K562 (cell line): ENCODE results near the gene PIN4. TPM values are rescaled to one million over a fixed set of nuclear protein-coding genes. Genes with fewer than 3 reads are reported as not detected.

ENCODE experiments used
- ATAC-seq: fragments of 200-7000 bp; cut with Tn5 transposase; 3 replicates; pipeline ENCODE4 v1.9.1; 2020; ENCODE audit warnings: moderate library complexity
- BruUV-seq: library from RNA; stranded (reverse); fragments of 400-500 nt; replicated peaks from 2 replicates; lab custom pipeline; 2021; lab: Mats Ljungman, UMichigan
- CTCF ChIA-PET: fragments of 300-600 bp; formaldehyde crosslinking; extraction: SDS; loops from one replicate; lab custom pipeline; 2021; ENCODE audit warnings: low intra/inter-chr PET ratio; lab: Yijun Ruan, JAX
- POLR2A ChIA-PET: fragments of 300-600, 350-650 bp; sonication (Branson Sonifier 250); formaldehyde crosslinking; extraction: SDS; loops from one replicate; lab custom pipeline; 2021; ENCODE audit warnings: antibody characterized with exemption, inconsistent platforms; lab: Yijun Ruan, JAX
- DNase-seq, 4 experiments: peaks; one replicate each; pipeline versions ENCODE4 v3.0.0 to v3.0.0-alpha.2; 2011 to 2018; ENCODE audit warnings: low spot score in 3 of 4, mixed read lengths in 3 of 4; ENCODE audit errors: extremely low read depth in 1 of 4
- FAIRE-seq: peaks from 2 replicates; lab custom pipeline; 2011; peaks lifted over from hg19 to GRCh38; lab: Jason Lieb, UNC
- H2AFZ ChIP-seq: 2 replicates; pipeline ENCODE4 v1.6.0; 2011; ENCODE audit warnings: low read depth, low read length, control low read depth, inconsistent platforms
- H3K27ac ChIP-seq: fragments of 200-600 bp; 3 replicates; pipeline ENCODE4 v1.8.0; 2011; ENCODE audit warnings: low read depth, mild to moderate bottlenecking, control low read depth, inconsistent platforms, low read length, moderate library complexity, mixed read lengths; ENCODE audit errors: extremely low read depth
- H3K27me3 ChIP-seq, 2 experiments: fragments of 300-600 bp in 1 of 2; 2 replicates in 1 of 2; 3 replicates in 1 of 2; pipeline versions ENCODE4 v1.6.0 to v1.8.0; 2011; ENCODE audit warnings: inconsistent platforms in 2 of 2, low read length in 2 of 2, mild to moderate bottlenecking in 1 of 2, mixed read lengths in 1 of 2, moderate library complexity in 1 of 2; ENCODE audit not compliant: control insufficient read depth in 2 of 2, insufficient read depth in 2 of 2
- H3K36me3 ChIP-seq: fragments of 300-600 bp; 3 replicates; pipeline ENCODE4 v1.8.0; 2011; ENCODE audit warnings: mild to moderate bottlenecking, low read length, inconsistent platforms; ENCODE audit not compliant: control insufficient read depth, insufficient read depth
- H3K4me1 ChIP-seq, 2 experiments: fragments of 200-600 bp in 1 of 2; replicated peaks in 1 of 2; 2 replicates in 1 of 2; 3 replicates in 1 of 2; pipeline versions ENCODE4 v1.5.1 to v1.8.0; 2011; ENCODE audit warnings: inconsistent platforms in 2 of 2, low read length in 2 of 2, mild to moderate bottlenecking in 1 of 2, mixed read lengths in 1 of 2, moderate library complexity in 1 of 2; ENCODE audit not compliant: control insufficient read depth in 2 of 2, insufficient read depth in 2 of 2
- H3K4me2 ChIP-seq: 2 replicates; pipeline ENCODE4 v1.6.1; 2011; ENCODE audit warnings: low read length, control low read depth, inconsistent platforms, mixed read lengths; ENCODE audit not compliant: insufficient read depth
- H3K4me3 ChIP-seq: fragments of 200-600 bp; sonication (generic), shearing (Covaris generic); 2 replicates; pipeline ENCODE4 v1.5.1; 2016; ENCODE audit warnings: control low read depth, inconsistent platforms
- H3K79me2 ChIP-seq: fragments of 200-600 bp; 3 replicates; pipeline ENCODE4 v1.8.0; 2011; ENCODE audit warnings: low read length, inconsistent platforms; ENCODE audit not compliant: control insufficient read depth, insufficient read depth
- H3K9ac ChIP-seq, 2 experiments: 2 replicates each; pipeline versions ENCODE4 v1.6.0 to v1.6.1; 2011; ENCODE audit warnings: low read depth in 2 of 2, low read length in 2 of 2, control low read depth in 1 of 2, inconsistent platforms in 1 of 2, mild to moderate bottlenecking in 1 of 2, mixed read lengths in 1 of 2; ENCODE audit not compliant: insufficient read depth in 1 of 2
- H3K9me1 ChIP-seq: one replicate; pipeline ENCODE4 v1.6.0; 2011; ENCODE audit warnings: inconsistent platforms, mild to moderate bottlenecking, low read length, moderate library complexity; ENCODE audit not compliant: control insufficient read depth, insufficient read depth
- H3K9me3 ChIP-seq: replicated peaks from 2 replicates; pipeline ENCODE4 v1.5.1; 2011; ENCODE audit warnings: low read depth, low read length, inconsistent platforms; ENCODE audit not compliant: control insufficient read depth, insufficient read depth
- H4K20me1 ChIP-seq: replicated peaks from 2 replicates; pipeline ENCODE4 v1.6.1; 2011; ENCODE audit warnings: low read length, inconsistent platforms, mixed read lengths; ENCODE audit not compliant: control insufficient read depth, insufficient read depth
- ATF2 ChIP-seq: sonication (generic); formaldehyde crosslinking; IDR thresholded peaks from 2 replicates; pipeline ENCODE4 v1.8.1; 2022; ENCODE audit warnings: missing genetic modification reagents
- BCOR ChIP-seq: fragments of 450-650 bp; IDR thresholded peaks from 2 replicates; pipeline ENCODE4 v1.6.1; 2016
- ESRRA ChIP-seq: fragments of 450-650 bp; IDR thresholded peaks from 2 replicates; pipeline ENCODE4 v1.6.1; 2014; ENCODE audit warnings: low read depth, mild to moderate bottlenecking, moderate library complexity, borderline replicate concordance
- FOXA1 ChIP-seq: fragments of 450-650 bp; IDR thresholded peaks from 2 replicates; pipeline ENCODE4 v1.6.1; 2016; ENCODE audit warnings: mild to moderate bottlenecking, borderline replicate concordance
- FOXO4 ChIP-seq: fragments of 450-650 bp; formaldehyde crosslinking; IDR thresholded peaks from 2 replicates; pipeline ENCODE4 v1.4.0; 2020; ENCODE audit warnings: mild to moderate bottlenecking, moderate library complexity
- HDAC2 ChIP-seq: fragments of 450-650 bp; IDR thresholded peaks from 2 replicates; pipeline ENCODE4 v1.6.1; 2016; ENCODE audit warnings: mild to moderate bottlenecking
- HSF4 ChIP-seq: fragments of 250-450 bp; sonication (Bioruptor Pico); IDR thresholded peaks from 2 replicates; pipeline ENCODE4 v2.1.2; 2022; ENCODE audit warnings: mild to moderate bottlenecking, moderate library complexity, borderline replicate concordance
- KAT8 ChIP-seq: fragments of 450-650 bp; IDR thresholded peaks from 2 replicates; pipeline ENCODE4 v1.6.1; 2016; ENCODE audit warnings: low read depth, mild to moderate bottlenecking
- KDM2B ChIP-seq: fragments of 250-450 bp; sonication (Bioruptor Pico); IDR thresholded peaks from 2 replicates; pipeline ENCODE4 v1.8.0; 2021; ENCODE audit warnings: mild to moderate bottlenecking, moderate library complexity
- NBN ChIP-seq: fragments of 450-650 bp; IDR thresholded peaks from 2 replicates; pipeline ENCODE4 v1.6.1; 2016; ENCODE audit warnings: low read depth, mild to moderate bottlenecking
- NR2C1 ChIP-seq, 2 experiments: fragments of 450-650 bp; IDR thresholded peaks; 2 replicates each; pipeline ENCODE4 v1.6.1; 2017; ENCODE audit warnings: mild to moderate bottlenecking in 2 of 2, antibody characterized with exemption in 1 of 2, inconsistent platforms in 1 of 2, missing compliant biosample characterization in 1 of 2, missing genetic modification characterization in 1 of 2
- POLR2AphosphoS5 ChIP-seq: IDR thresholded peaks from 2 replicates; pipeline ENCODE4 v1.6.1; 2011; ENCODE audit warnings: mild to moderate bottlenecking, low read depth, low read length, moderate library complexity; ENCODE audit not compliant: control insufficient read depth, insufficient read depth
- RBM25 ChIP-seq: fragments of 200-400 bp; formaldehyde crosslinking; IDR thresholded peaks from 2 replicates; pipeline ENCODE4 v1.6.1; 2018; ENCODE audit warnings: low read length, low read depth, moderate library complexity; ENCODE audit not compliant: severe bottlenecking
- RCOR1 ChIP-seq, 2 experiments: IDR thresholded peaks; 2 replicates each; pipeline ENCODE4 v1.6.1; 2012; ENCODE audit warnings: low read depth in 2 of 2, low read length in 2 of 2, borderline replicate concordance in 1 of 2, improper control_type of control experiment in 1 of 2
- SETDB1 ChIP-seq: IDR thresholded peaks from one replicate; pipeline ENCODE4 v1.6.1; 2012; ENCODE audit warnings: low read length, control low read depth, inconsistent platforms
- ZBTB43 ChIP-seq: sonication (generic); formaldehyde crosslinking; IDR thresholded peaks from 2 replicates; pipeline ENCODE4 v1.8.0; 2023; ENCODE audit warnings: mild to moderate bottlenecking, missing genetic modification reagents
- ZNF165 ChIP-seq: fragments of 250-450 bp; sonication (Bioruptor Pico); IDR thresholded peaks from 2 replicates; pipeline ENCODE4 v1.4.0; 2020; ENCODE audit warnings: borderline replicate concordance
- ZNF740 ChIP-seq, 3 experiments: fragments of 200-800 bp in 1 of 3; sonication (Bioruptor generic) in 1 of 3; sonication (generic) in 1 of 3; formaldehyde crosslinking in 1 of 3; IDR thresholded peaks; 2 replicates each; pipeline versions ENCODE4 v1.6.1 to v1.8.0; 2016 to 2022; ENCODE audit warnings: mild to moderate bottlenecking in 2 of 3, missing compliant biosample characterization in 2 of 3, missing genetic modification characterization in 2 of 3, missing genetic modification reagents in 1 of 3
- WGBS: fragments of 100-300 bp; shearing (Covaris generic); methylation state at CpG from one replicate; pipeline ENCODE4 v1.1.6; 2016; ENCODE audit warnings: low coverage, mixed read lengths; ENCODE audit not compliant: insufficient coverage; ENCODE audit errors: missing lambda C conversion rate; 5-methylcytosine and 5-hydroxymethylcytosine counted together
- in situ Hi-C: fragments of 300-500 bp; cut with MboI; formaldehyde crosslinking; loops from 4 replicates; pipeline ENCODE4 v1.15.0; 2018; ENCODE audit warnings: inconsistent platforms, mixed read lengths
- intact Hi-C: fragments of 100-400 bp; cut with micrococcal nuclease; formaldehyde crosslinking; loops from 2 replicates; pipeline ENCODE4 v1.14.2; 2022
- polyA plus RNA-seq, 8 experiments: library from polyadenylated mRNA; depleted of rRNA in 4 of 8; stranded (reverse) in 5 of 8; unstranded in 3 of 8; fragments of >200 nt; fragmentation: Nextera tagmentation in 2 of 8; fragmentation: Illumina TruSeq in 1 of 8; extraction: Ambion mirVana in 2 of 8; extraction: Trizol in 1 of 8; gene quantifications; 2 replicates each; pipeline versions ENCODE4 v1.2.1 to v1.2.3, GENCODE V29; 2011 to 2014; ENCODE audit warnings: inconsistent platforms in 1 of 8, missing spikeins in 1 of 8
- total RNA-seq, 7 experiments: library from RNA; depleted of rRNA in 6 of 7; stranded (reverse); fragments of >200 nt in 6 of 7; fragmentation: Illumina TruSeq in 2 of 7; extraction: Trizol in 2 of 7; gene quantifications; 2 replicates each; pipeline versions ENCODE4 v1.2.1 to v1.2.3, GENCODE V29; 2011 to 2021; ENCODE audit warnings: low replicate concordance in 1 of 7

The PIN4 gene
- total and polyA plus RNA-seq, 9 of the 15 experiments (the other 6 are each of a cell fraction or from before 2014, with no cell fraction given), result 10.0 to 132 (median 45.6) TPM

GRCh38 chrX:72180539-72180938, 1.0 kb upstream of the PIN4 start:
- Histone ChIP-seq H2AFZ (peak overlapping the region; percentile 90), H3K27me3 (no peaks in the 10 kb centered on the region), H3K9me1 (no peaks in the 10 kb centered on the region), H3K4me1 (peaks cover 0 to 7% of the 10 kb centered on the region in 2 experiments; a peak in 3 of 5 replicates), H3K79me2 (peaks cover 17% of the 10 kb centered on the region), H3K9me3 (no peaks in the 10 kb centered on the region), H3K9ac (peak overlapping the region in 1 of 2 experiments; percentile 88; a peak in 2 of 4 replicates), H3K4me3 (peak overlapping the region; percentile 83; the same call in 1 of the 2 replicates), H4K20me1 (no peaks in the 10 kb centered on the region), H3K36me3 (no peaks in the 10 kb centered on the region; the same call in 2 of the 3 replicates), H3K27ac (peak overlapping the region; percentile 84), H3K4me2 (peak overlapping the region; percentile 96)
- ChIA-PET POLR2A (interaction anchor here (1.1 to 1.2 kb wide), 2 partner anchors 15 to 28 kb away, joined by 3 to 7 read pairs; no protein-coding TSS in a partner anchor), CTCF (no interaction called here)
- BruUV-seq, result no TSS peak
- intact Hi-C loops (no loop called here), in situ Hi-C loops (no loop called here)
- no peak for FAIRE-seq
- 0% methylated on average over 1 of the region's 1 CpG for WGBS
- no peak for ATAC-seq
- peak in 1 of 4 experiments; percentile 3 for DNase-seq
- TF ChIP-seq FOXA1 (no peak), ZNF740 (CRISPR knock-in tag; IDR thresholded peaks at IDR 0.05) (no peak), ZNF740 (tag; IDR thresholded peaks at IDR 0.05) (no peak), RBM25 (peak; percentile 97), ATF2 (CRISPR knock-in tag) (no peak), HSF4 (CRISPR knock-in tag) (no peak), ZBTB43 (no peak), NBN (no peak), ESRRA (peak; percentile 97), KAT8 (no peak), KDM2B (CRISPR knock-in tag) (no peak), HDAC2 (peak; percentile 47; the same call in 1 of the 2 replicates), NR2C1 (IDR thresholded peaks at IDR 0.05) (no peak), NR2C1 (tag; IDR thresholded peaks at IDR 0.05) (no peak), FOXO4 (no peak), RCOR1 (IDR thresholded peaks at IDR 0.05; ENCODE audit: borderline replicate concordance in 1 of 2, low read depth in 2 of 2, low read length in 2 of 2) (peak; percentile 42 to 44; a peak in 1 of 4 replicates), ZNF165 (no peak), POLR2AphosphoS5 (no peak), SETDB1 (no peak), BCOR (peak; percentile 93)
